Activated CD4-positive, CD25-positive, alpha-beta regulatory T cell (primary cell): ENCODE data around the gene FCHO1.
A peak's percentile ranks its signal among the peaks of the same experiment; 100 is the strongest.

Source experiments
- DNase-seq, 4 experiments: peaks; one replicate each; lab custom pipeline; 2025; lab: John Stamatoyannopoulos, UW

The FCHO1 gene

GRCh38 chr19:17751103-17751911 is at the start of gene FCHO1:
Gene FCHO1, plus strand, starts transcription at chr19:17751477. Its CDS starts 3,688 bp downstream, at chr19:17755165.
- DNase-seq, result peak; percentile 61 to 78 (median 68)

- peak; percentile 40 to 63 (median 52) for DNase-seq
Observed at GRCh38 chr19:17703824-17704463, 47.3 kb upstream of the FCHO1 start.

- no peak for DNase-seq
Observed at GRCh38 chr19:17706750-17707181, 44.5 kb upstream of the FCHO1 start.

GRCh38 chr19:17711851-17712250 is 39.4 kb upstream of the FCHO1 start:
- no peak for DNase-seq

GRCh38 chr19:17716309-17716929 is 34.9 kb upstream of the FCHO1 start:
- no peak for DNase-seq

- DNase-seq, result no peak
Observed at GRCh38 chr19:17718550-17718946, 32.7 kb upstream of the FCHO1 start.

- DNase-seq, result peak; percentile 32 to 55 (median 46)
Observed at GRCh38 chr19:17718947-17719711, 32.1 kb upstream of the FCHO1 start, which contains the start of gene MAP1S. Gene MAP1S, plus strand, starts transcription at chr19:17719480. Its CDS starts 23 bp downstream, at chr19:17719503.

GRCh38 chr19:17719730-17720400 is 31.4 kb upstream of the FCHO1 start:
- DNase-seq, result peak in 1 of 4 experiments; percentile 10

GRCh38 chr19:17720440-17720839 is 30.8 kb upstream of the FCHO1 start:
- DNase-seq, result no peak

- DNase-seq, result no peak
Observed at GRCh38 chr19:17721111-17721628, 30.1 kb upstream of the FCHO1 start.

- no peak for DNase-seq
Observed at GRCh38 chr19:17721821-17722220, 29.5 kb upstream of the FCHO1 start.

- DNase-seq, result no peak
Observed at GRCh38 chr19:17722655-17723240, 28.5 kb upstream of the FCHO1 start.

GRCh38 chr19:17724655-17725054 is 26.6 kb upstream of the FCHO1 start:
- no peak for DNase-seq

GRCh38 chr19:17725422-17726078 is 25.7 kb upstream of the FCHO1 start:
- DNase-seq, result no peak

GRCh38 chr19:17726136-17726741 is 25.0 kb upstream of the FCHO1 start:
- DNase-seq, result no peak

- DNase-seq, result no peak
Observed at GRCh38 chr19:17726964-17727773, 24.1 kb upstream of the FCHO1 start.

- DNase-seq, result no peak
Observed at GRCh38 chr19:17727843-17728242, 23.4 kb upstream of the FCHO1 start.

- no peak for DNase-seq
Observed at GRCh38 chr19:17733127-17733526, 18.1 kb upstream of the FCHO1 start.

- no peak for DNase-seq
Observed at GRCh38 chr19:17734146-17734545, 17.1 kb upstream of the FCHO1 start.
